ENCODE results near the gene TMEM38B. TPM values are rescaled to one million over a fixed set of nuclear protein-coding genes. Genes with fewer than 3 reads are reported as not detected.

Gene TMEM38B
- total RNA-seq, 1 experiment from 2014 or later: 14.5 TPM

DNA sequence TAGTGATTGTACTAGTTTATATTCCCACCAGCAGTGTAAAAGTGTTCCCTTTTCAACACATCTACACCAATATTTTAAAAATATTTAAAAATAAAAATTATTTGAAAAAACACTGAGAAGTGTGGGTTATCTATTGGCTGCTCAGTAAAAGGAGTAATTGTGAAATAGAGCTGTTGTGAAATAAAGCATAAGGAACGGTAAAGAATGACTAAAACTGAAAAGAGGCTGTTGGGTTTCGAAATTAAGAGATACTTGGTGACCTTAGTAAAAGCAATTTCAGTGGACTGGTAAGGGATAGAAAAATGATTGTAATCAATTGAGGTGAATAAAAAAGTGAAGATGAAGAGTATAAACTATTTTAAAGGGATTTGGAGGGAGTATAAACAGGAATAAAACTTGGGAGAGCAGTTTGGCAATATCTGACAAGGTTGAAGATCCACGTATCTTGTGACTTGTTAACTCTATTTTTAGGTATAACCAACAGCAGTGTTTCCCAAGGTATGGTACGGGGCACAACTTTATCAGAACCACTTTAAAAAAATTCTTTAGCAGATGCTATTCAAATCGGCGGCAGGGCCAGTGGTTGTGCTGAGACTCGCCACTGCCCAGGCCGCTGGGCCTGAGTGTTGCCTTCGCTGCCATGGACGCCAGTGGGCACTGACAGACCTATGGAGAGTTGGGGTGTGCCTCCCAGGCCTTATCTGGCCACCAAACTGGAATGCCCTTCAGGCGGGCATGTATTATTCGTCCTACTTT is 63.3 kb downstream of the TMEM38B start:
- H2AFZ ChIP-seq (ENCODE audit: low read length): no peak overlapping the region
- no peak overlapping the region for H2BK20ac ChIP-seq (ENCODE audit: low read depth, low read length, poor library complexity, severe bottlenecking)
- no peak overlapping the region for H3K4me2 ChIP-seq (ENCODE audit: insufficient read depth, insufficient read length, low read length)
- no peak overlapping the region for H3K9ac ChIP-seq (ENCODE audit: extremely low read depth, insufficient read length, low read length)
- H3K4ac ChIP-seq (ENCODE audit: low read depth, low read length): no peak overlapping the region
- no peak overlapping the region for H3T11ph ChIP-seq (ENCODE audit: low read length)
- WGBS (ENCODE audit: extremely low coverage, insufficient read length, low lambda C conversion rate): no CpG with 5 or more reads among the region's 12 CpGs
- H3K23me2 ChIP-seq (ENCODE audit: insufficient read length, low read depth, low read length, poor library complexity, severe bottlenecking): no peaks in the 10 kb centered on the region
- no peak overlapping the region for H2BK5ac ChIP-seq (ENCODE audit: insufficient read length, low read length)
- no peak overlapping the region for H3K4me3 Mint-ChIP-seq
- H3K14ac ChIP-seq (ENCODE audit: insufficient read depth, low read length): no peak overlapping the region
- no peak overlapping the region for H2AK5ac ChIP-seq (ENCODE audit: insufficient read length, low read length)
- H3K36me3 Mint-ChIP-seq (ENCODE audit: insufficient read depth in 1 of 3, low read depth in 3 of 3): peaks cover 6 to 18% (median 17%) of the 10 kb centered on the region in 3 experiments
- H3K4me1 Mint-ChIP-seq: no peaks in the 10 kb centered on the region
- no peaks in the 10 kb centered on the region for H3K79me2 ChIP-seq (ENCODE audit: insufficient read depth, low read length)
- H3K27ac Mint-ChIP-seq: no peak overlapping the region
- no peak overlapping the region for H3K23ac ChIP-seq (ENCODE audit: insufficient read length, low read depth, low read length)
- H4K8ac ChIP-seq (replicated peaks; ENCODE audit: insufficient read length, low read depth, low read length): no peak overlapping the region
- no peaks in the 10 kb centered on the region for H3K27me3 ChIP-seq (ENCODE audit: insufficient read depth, low read length)
- no peak overlapping the region for H3K27ac ChIP-seq (ENCODE audit: insufficient read length, low read depth, low read length)
- H3K9me3 Mint-ChIP-seq: peaks cover 15 to 20% of the 10 kb centered on the region in 2 experiments; a peak in 4 of 5 replicates
- TF ChIP-seq CTCF (conservative IDR thresholded peaks at IDR 0.05): no peak
- H2BK12ac ChIP-seq (ENCODE audit: insufficient read length, low read depth, low read length): no peak overlapping the region
- no peak overlapping the region for H3K18ac ChIP-seq (ENCODE audit: insufficient read length, low read depth, low read length)
- H3K9me3 ChIP-seq (ENCODE audit: control insufficient read depth, low read depth, low read length): no peaks in the 10 kb centered on the region
- H3K56ac ChIP-seq (ENCODE audit: insufficient read length, low read depth, low read length): no peak overlapping the region
- DNase-seq: no peak
- H3K27me3 Mint-ChIP-seq (ENCODE audit: low read depth): no peaks in the 10 kb centered on the region
- no peak overlapping the region for H2BK15ac ChIP-seq (ENCODE audit: low read depth, low read length)
- no peaks in the 10 kb centered on the region for H3K4me1 ChIP-seq (ENCODE audit: insufficient read depth, low read length)
- H4K91ac ChIP-seq (ENCODE audit: insufficient read length, low read depth, low read length): no peak overlapping the region
- no peaks in the 10 kb centered on the region for H4K20me1 ChIP-seq (ENCODE audit: control insufficient read depth, insufficient read depth, insufficient read length)
- H2BK120ac ChIP-seq (ENCODE audit: low read depth, low read length, poor library complexity, severe bottlenecking): no peak overlapping the region
- no peak overlapping the region for H4K5ac ChIP-seq (ENCODE audit: insufficient read length, low read depth, low read length)
- H3K79me1 ChIP-seq (ENCODE audit: insufficient read depth, low read depth, low read length, poor library complexity, severe bottlenecking): no peaks in the 10 kb centered on the region

Data from H9 (cell line).